ENCODE data around the gene PICK1.
"Not testable (repeated sequence)": the region's sequence is repeated elsewhere in the genome, so short reads cannot be mapped to it uniquely, and the experiment has no call there.

PICK1 gene

DNA sequence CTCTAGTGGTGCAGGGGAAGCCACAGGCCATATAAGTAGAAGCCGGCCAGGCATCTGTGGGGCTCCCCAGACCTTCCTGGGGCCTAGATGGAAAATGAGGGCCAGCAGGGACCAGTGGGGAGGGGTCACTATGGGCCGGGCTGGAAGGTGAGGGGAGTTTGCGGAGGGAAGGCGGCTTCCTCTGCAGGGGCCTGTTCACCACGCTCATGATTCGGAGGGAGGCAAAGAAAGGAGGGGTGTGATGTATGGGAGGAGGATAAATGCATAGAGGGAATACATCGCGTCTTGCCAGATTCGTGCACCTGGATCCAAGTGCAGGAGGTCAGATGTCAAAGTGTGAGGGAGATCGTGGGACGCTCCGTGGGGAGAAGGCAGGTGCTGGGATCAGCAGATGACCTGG is 19.9 kb downstream of the PICK1 start:
- no peak for DNase-seq

DNA sequence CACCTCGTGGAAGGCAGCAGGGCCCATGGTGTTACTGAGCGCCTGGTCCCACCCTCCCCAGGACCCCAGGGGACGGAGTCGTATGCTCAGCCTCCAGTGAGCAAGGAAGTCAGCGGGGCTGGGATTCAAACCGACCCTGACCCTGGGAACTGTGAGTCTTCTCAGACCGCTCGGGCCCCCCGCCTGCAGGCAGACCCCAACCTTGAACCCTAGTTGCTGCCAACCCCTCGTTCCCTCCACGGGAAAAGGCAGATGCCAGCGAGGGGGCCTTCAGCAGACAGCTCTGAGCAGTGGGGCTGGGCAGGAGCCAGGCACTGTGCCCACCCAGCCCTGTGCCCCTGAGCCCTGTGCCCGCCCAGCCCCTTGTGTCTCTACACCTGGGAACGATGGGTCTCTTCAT is 20.4 kb downstream of the PICK1 start:
- no peak for DNase-seq

DNA sequence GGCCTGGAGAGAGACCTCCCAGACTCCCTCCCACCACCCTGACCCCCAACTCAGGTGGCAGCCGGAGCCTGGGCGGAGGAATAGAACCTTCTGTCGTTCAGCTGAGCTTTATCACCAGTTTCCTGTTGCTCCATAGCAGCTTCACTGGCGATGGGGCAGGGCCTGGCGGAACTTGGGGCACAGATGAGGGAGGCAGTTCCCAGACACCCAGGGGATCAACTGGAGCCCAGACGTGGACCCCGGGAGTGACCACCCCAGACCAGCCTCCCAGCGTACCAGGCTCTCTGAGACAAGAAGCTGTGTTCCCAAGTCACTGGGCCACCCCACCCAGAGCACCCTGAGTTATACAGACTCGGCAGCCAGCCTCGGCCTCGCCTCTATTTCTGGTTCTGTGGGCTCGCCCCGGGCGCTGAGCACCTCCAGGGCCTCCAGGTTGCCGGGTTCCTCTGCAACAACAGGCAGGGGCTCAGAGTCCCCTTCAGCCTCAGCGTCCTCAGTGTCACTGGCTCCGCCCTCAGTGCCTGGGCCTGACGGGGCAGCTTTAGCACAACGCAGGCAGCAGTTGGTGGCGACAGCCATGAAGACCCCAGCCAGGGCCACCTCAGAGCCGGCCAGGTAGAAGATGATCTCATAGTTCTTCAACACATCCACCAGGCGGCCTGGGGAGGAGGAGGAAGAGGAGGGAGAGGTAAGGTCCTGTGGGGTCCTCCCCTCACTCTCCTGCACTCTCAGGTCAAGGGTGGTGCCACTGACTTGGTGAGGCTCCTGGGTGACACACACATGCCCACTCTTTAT is 21.0 kb downstream of the PICK1 start:
- no peak for DNase-seq

DNA sequence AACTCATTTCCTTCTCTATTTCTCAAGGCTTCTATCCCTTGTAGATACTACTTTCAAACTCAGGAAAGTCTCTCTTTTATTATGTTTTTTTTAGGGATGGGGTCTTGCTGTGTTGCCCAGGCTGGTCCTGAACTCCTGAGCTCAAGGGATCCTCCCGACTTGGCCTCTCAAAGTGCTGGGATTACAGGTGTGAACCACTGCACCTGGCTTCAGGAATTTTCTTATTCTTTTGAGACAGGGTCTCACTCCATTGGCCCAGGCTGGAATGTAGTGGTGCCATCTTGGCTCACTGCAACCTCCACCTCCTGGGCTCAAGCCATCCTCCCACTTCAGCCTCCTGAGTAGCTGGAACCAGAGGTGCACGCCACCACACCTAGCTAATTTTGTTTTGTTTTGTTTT is 22.0 kb downstream of the PICK1 start:
- not testable (repeated sequence) for DNase-seq

DNA sequence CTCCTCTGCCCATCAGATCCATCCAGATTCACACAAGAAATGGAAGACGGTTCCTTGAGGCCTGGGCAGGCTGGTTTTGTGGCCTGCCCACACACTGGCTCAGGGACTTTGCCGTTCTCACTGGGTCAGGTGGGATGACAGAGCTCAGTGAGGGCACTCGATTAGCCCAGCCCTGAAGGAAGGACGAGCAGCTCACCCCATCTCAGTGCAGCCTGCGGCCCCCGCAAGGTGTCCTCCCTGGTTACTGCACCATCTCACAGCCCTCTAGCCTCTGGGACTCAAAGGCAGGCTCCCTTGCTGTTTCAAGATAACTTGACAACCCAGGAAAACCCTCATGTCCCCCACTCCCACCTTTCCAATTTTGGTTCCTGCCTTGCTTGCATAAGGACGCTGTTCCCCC is 22.6 kb downstream of the PICK1 start:
- DNase-seq: no peak

DNA sequence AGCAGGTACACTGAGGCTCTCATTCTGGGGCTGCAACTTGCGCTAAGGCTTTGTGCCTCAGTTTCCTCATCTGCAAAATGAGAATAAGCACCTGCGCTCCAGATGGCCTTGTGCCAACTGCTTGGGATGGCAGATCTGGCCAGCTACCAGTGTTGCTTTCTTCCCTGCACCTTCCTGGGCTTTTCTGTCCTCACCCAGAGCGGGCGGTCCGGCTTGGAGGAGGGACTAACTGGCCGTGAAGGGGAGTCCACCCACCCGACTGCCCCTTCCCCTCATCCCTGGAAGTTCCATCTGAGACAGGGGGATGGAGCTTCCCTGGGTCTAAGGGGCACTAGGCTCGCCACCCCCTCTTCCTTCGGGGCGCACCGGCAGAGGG is 23.3 kb downstream of the PICK1 start:
- DNase-seq: no peak

DNA sequence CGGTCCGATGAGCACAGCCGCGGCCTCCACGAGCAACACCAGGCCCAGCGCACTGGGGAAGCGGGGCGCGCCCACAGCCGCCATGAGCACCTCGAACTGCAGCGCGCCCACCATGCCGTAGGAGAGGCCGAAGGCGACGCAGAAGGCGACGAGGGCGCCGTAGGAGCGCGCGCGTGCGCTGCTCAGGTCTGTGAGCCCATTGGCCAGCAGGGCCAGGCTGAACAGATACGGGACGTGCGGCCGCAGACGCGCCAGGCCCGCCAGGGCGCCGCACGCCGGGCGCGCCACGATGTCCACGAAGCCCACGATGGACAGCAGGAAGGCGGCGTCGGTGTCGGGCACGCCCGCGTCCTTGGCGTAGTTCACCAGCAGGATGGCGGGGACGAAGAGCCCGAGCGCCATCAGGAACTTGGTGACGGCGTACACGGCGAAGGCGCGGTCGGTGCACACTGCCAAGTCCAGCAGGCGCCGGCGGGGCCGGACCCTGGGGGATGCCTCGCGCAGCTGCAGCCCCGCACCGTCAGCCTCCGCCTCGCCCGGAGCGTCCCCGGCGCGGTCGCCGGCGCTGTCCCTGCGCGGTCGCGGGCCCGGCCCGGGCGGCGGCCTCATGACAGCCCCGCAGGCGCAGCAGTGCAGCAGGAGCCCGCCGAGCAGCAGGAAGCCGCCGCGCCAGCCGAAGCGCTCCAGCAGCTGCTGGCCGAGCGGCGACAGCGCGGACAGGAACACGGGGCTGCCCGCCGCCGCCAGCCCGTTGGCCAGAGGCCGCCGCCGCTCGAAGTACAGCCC is 23.8 kb downstream of the PICK1 start:
- DNase-seq: peak; percentile 70

DNA sequence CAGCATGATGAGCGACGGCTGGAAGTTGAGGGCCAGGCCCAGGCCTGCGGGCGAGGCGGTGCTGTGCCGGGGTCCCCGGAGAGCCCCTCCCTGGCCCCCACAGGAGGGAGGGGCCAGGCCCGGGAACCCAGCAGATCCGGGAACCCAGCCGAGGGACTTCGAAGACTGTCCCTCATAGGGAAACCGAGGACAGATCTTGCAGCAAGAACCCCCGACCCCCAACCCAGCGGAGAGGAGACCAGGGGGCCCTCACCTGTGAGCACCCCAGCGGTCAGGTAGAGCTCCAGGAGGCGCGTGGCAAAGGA is 24.4 kb downstream of the PICK1 start:
- no peak for DNase-seq

DNA sequence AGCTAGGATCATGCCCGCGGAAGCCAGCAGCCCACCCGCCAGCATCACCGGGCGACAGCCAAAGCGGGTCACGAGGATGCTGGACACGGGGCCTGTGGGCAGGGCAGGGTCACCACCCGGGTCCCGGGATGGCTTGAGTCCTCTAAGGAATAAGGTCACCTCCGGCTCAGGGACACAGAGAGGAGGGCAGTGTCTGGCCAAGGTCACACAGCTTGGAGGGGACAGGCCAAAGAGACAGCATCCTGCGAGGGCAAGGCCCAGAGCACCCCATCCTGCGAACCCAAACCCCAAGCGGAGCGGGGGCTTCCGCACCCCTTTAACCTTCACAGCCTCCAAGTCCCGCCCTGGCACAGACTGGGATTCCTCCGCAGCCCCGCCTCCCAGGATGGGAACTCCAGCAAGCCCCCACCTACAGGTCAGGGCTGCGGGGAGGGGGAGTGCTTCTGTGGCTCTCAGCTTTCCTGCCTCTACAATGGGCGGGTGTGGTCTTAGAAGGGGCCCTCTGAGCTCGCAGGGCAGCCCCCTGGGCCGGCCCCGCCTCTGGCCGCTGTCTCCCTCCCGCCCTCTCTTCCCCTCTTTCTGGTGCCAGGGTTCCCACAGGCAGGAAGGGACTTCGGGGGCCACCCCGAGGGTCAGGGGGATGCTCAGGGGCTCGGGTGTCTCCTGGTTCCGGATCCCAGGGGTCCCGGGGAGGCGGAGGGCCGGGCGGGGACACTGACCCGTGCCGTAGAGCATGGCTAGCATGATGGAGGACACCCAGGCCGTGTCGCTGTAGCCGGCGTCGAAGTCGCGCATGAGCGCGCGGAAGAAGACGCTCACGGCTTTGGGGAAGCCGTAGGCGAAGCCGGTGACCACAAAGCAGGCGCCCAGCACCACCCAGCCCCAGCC is 25.0 kb downstream of the PICK1 start:
- DNase-seq: peak; percentile 43

DNA sequence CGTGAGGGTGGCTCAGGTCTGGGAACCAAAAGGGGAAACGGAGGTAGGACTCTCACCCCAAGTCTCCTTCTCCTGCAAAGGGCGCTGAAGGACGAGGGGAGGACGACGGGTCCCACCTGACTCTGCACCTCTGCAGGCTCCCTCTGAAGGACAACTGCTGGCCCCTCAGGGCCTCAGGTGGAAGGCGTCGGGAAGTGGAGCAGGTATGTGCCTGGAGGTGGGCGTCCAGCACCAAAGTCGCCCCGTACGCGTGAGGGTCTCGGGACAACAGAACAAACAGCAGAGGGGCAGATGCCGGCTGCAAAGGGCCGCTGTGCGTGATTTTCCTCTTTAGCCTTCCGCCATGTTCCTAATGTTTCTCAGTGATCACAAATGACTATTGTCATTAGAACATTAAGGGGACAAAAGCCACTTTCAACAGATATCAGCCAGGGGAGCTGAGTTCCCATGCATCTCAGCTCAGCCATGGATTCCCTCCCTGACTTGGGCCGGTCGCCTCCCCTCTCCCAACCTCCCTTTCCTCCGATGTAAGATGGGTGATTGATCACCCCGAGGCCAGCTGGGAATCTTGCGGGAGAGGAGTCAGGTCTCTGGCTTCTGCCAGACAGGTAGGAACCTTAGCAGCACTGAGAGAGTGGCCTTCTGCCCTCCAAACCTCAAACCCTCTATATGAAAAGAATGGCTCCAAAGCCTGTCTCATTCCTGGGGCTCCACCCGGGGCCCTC is 25.9 kb downstream of the PICK1 start:
- DNase-seq: no peak

DNA sequence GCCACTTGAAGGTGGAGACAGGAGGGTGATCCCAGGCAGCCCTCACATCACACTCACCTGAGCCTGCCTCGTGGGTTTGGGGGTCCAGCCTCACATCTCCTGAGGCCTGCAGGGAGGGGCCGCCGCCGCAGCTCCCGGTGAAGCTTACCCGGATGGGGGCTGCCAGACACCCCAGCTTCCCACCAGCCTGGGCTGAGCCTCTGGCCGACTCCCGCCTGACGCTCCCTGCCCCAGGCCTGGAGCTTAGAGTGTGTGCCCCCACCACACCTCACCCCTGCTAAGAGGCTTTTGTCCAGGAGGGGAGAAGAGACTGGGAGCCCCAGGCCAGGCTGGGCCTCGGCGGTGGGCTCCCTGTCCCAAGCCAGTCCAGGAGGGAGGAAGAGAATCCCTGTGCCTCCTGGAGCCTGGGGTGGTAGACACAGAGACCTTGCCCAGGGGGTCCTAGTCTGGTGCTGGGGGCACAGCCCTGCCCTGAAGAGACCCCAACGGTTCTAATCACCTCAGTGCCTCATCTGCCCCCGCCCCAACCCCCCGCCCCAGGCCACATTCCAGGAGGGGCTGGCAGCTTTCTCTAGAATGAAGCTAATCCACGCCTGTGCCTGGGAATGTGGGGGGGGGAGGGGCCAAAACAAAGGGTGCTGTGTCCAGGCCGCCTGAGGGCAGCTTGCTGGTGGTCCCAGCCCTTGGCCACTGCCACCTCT is 26.9 kb downstream of the PICK1 start, which contains the start of gene SLC16A8:
SLC16A8 (minus strand) TSS at position 254 of the 701 bp plus-strand sequence. CDS start 1,311 bp downstream, outside the sequence.
- DNase-seq: no peak

DNA sequence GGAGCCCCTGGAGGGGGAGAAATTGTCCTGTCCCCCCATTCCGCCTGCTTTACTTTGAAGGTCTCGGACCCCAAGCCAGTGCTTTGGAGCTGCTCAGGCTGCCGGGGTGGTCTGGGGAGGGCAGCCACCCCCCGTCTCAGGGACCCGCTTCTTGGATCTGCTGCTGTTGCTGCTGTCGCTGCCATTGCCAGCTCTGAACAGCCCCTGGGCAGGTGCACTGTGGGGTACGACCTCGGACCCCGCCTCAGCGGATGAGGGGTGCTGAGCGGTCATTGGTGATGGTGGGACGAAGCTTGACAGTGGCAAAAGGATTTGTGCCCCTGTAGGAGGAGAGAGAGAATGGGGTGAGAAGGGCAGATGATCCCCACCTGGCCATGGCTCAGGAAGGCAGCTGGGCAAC is 27.9 kb downstream of the PICK1 start:
- no peak for DNase-seq

DNA sequence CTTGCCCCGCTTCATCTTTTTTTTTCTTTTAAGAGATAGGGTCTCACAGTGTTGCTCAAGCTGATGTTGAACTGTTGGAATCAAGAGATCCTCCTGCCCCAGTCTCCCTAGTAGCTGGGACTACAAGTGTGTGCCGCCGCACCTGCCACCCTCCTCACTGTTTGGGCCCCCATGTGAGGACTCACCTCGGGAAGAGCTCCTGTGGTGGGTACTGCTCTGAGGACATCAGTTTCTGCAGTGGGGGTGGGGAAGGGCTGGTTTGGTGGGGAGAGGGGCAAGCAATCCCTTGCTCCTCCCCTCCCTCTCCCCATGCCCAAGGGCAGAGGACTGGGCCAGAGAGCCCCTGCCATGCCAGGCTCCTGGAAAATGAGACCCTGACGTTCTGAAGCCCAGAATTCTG is 28.3 kb downstream of the PICK1 start:
- DNase-seq: no peak

DNA sequence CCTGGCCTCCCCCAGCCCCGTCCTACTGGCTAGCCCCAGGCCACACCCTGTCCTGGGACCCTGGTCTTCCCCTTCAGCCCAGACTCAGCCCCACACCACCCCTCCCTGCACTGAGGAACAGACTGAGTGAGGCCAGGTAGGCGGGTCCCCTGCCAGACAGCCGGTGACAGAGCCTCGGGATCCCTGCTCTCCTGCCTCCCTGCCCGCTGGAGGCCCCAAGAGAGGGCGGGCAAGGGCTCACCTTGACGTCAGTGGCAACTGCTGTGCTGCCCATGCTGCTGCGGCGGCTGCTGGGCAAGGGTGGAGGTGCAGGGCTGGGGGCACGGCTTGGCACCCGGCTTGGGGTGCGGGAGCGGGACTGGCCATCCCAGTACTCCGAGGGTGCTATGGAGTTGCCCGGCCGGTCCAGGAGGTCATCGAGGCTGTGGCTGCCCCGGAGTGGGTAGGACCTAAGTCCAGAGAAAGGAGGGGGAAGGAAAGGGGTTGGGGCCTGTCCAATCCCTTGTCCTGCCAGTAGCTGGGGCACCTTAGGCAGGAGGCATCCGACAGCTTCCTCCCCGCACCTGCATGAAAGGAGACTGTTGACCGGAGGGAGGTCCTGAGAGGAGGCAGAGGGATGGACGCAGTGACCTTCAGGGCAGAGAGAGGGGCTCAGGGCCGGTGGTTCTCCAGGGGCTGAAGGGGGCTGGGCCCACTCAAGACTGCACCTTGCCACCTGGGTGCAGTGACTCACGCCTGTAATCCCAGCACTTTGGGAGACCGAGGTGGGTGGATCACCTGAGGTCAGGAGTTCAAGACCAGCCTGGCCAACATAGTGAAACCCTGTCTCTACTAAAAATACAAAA is 29.0 kb downstream of the PICK1 start:
- no peak for DNase-seq

DNA sequence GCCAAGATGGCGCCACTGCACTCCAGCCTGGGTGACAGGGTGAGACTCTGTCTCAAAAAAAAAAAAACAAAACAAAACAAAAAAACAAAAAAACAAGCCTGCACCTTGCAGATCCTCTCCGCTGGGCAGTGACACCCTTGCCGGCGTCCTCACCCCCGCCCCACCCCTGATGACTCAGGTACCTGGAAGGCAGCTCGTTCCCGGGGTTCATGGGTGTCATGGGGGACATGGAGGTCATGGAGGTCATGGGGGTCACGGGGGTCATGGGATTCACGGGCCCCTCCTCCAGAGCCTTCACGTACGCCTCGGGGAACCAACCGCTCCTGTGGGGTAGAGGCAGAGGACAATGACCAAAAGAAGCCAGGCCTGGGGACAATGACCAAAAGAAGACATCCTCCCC is 29.7 kb downstream of the PICK1 start:
- no peak for DNase-seq

DNA sequence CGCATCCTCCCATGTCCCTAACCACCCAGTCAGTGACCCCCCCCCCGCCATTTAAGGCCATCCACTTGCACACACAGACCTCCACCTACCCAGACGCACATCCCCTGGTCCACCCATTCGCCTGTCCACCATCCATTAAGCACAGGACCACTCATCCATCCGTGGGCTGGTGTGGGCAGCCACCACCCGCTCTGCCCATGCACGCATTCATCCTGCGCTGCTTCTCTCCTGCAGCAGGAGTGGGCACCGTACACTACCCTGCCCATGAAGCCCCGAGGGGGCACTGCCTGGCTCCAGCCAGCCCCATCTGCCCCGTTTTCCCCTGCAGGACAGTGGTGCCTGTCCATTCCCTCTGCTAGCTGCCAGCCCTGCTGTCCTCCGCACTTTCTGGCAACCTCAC is 30.7 kb downstream of the PICK1 start:
- no peak for DNase-seq

DNA sequence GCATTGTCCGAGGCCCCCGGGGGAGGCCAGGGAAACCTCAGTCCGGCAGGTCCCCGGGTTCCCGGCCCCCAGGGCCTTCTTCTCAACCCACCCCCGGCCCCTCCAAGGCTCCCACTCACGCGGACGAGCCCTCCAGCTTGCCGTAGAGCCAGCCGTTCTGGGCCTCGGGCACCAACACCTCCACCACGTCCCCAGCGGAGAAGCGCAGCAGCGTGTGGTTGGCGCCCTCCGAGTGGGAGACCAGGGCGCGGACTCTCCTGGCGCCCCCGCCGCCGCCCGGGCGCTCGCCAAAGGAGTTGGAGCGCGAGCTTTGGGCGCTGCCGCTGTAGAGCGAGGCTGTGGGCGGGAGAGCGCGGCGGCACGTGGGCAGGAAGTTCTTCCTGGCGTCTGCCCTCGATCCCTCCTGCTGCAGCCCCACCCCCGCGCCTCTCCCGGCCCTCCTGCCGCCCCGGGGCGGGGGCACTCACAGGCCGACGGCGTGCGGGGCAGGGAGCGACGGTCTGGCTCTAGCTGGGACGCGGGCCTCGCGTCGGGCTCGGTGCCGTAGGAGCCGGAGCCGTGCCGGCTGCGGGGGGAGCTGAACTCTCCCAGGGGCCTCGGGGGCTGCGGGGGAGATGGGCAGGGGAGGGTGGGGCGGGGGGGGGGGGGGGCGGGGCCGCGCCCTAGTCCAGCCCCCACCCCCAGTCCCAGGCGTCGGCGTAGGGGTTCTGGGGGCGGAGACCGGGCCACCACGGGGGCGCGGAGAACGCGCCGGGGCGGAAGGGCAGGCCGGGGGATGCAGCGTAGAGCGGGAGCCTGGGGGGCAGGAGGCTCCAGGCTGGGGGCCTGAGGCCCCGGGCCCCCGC is 31.6 kb downstream of the PICK1 start:
- no peak for DNase-seq

DNA sequence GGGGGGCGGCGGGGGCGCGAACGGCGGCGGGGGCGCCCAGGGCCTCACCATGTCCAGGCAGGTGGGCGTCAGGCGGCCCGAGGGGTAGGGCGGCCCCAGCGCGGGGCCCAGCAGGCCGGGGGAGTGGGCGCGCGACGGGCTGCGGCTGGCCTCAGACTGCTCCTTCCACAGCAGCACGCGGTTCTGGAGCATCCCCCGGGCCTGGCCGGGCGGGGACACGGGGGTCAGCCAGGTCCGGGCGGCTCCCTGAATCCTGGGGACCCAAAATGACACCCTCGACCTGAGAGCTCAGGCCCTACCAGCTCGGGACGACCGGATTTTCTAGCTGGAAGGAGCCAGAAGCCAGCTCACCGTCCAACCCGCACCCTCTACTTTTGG is 32.3 kb downstream of the PICK1 start:
- DNase-seq: no peak

DNA sequence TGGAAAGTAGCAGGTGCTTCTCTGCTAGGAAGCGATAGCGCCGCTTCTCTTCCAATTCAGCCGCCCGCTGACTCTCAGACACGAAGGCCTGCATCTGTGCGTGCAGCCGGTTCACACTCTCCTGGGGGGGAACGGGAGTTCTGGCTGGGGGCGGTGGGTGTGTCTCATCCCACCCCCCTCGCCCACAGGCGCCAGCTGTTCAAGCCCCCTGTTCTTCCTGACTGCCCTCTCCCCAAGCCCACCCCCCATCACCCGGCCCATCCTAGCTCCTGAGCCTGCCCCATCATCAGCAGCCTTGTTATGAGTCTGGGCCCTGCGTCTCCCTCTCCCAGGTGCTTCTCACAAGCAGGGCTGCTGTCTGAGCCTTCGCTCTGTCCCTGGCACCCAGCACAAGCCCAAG is 39.9 kb downstream of the PICK1 start:
- no peak for DNase-seq

Data from DMS53 (cell line).